Measurements from ENCODE around the gene ZFAND6. TPM values are rescaled to one million over a fixed set of nuclear protein-coding genes. Genes with fewer than 3 reads are reported as not detected.

ZFAND6 gene
- total RNA-seq, 1 donor from 2014 or later, result 80.1 TPM

- Mint-ChIP-seq H3K4me1 (ENCODE audit: low read depth, unreplicated experiment) (peaks cover 38% of the 10 kb centered on the region), H3K27me3 (ENCODE audit: unreplicated experiment) (peaks cover 3% of the 10 kb centered on the region), H3K27ac (ENCODE audit: unreplicated experiment) (no peak overlapping the region), H3K9me3 (ENCODE audit: unreplicated experiment) (peaks cover 12% of the 10 kb centered on the region), H3K4me3 (ENCODE audit: unreplicated experiment) (no peak overlapping the region), H3K36me3 (ENCODE audit: unreplicated experiment) (no peaks in the 10 kb centered on the region)
- no peak for DNase-seq
- no peak for TF ChIP-seq CTCF (IDR thresholded peaks at IDR 0.05; ENCODE audit: partially characterized antibody, unreplicated experiment)
Observed at GRCh38 chr15:80184554-80184953, 125.1 kb downstream of the ZFAND6 start.

GRCh38 chr15:80185152-80185551, 125.7 kb downstream of the ZFAND6 start:
- Mint-ChIP-seq H3K4me3 (ENCODE audit: unreplicated experiment) (no peak overlapping the region), H3K27ac (ENCODE audit: unreplicated experiment) (no peak overlapping the region), H3K4me1 (ENCODE audit: low read depth, unreplicated experiment) (peaks cover 38% of the 10 kb centered on the region), H3K27me3 (ENCODE audit: unreplicated experiment) (peaks cover 3% of the 10 kb centered on the region), H3K36me3 (ENCODE audit: unreplicated experiment) (no peaks in the 10 kb centered on the region), H3K9me3 (ENCODE audit: unreplicated experiment) (peaks cover 12% of the 10 kb centered on the region)
- TF ChIP-seq CTCF (IDR thresholded peaks at IDR 0.05; ENCODE audit: partially characterized antibody, unreplicated experiment), result no peak
- DNase-seq, result no peak

GRCh38 chr15:80186066-80186465, 126.6 kb downstream of the ZFAND6 start:
- Mint-ChIP-seq H3K4me3 (ENCODE audit: unreplicated experiment) (no peak overlapping the region), H3K4me1 (ENCODE audit: low read depth, unreplicated experiment) (peaks cover 39% of the 10 kb centered on the region), H3K9me3 (ENCODE audit: unreplicated experiment) (peaks cover 12% of the 10 kb centered on the region), H3K27ac (ENCODE audit: unreplicated experiment) (no peak overlapping the region), H3K36me3 (ENCODE audit: unreplicated experiment) (no peaks in the 10 kb centered on the region), H3K27me3 (ENCODE audit: unreplicated experiment) (peaks cover 3% of the 10 kb centered on the region)
- no peak for TF ChIP-seq CTCF (IDR thresholded peaks at IDR 0.05; ENCODE audit: partially characterized antibody, unreplicated experiment)
- no peak for DNase-seq

- Mint-ChIP-seq H3K4me3 (ENCODE audit: unreplicated experiment) (no peak overlapping the region), H3K4me1 (ENCODE audit: low read depth, unreplicated experiment) (peaks cover 39% of the 10 kb centered on the region), H3K36me3 (ENCODE audit: unreplicated experiment) (no peaks in the 10 kb centered on the region), H3K27ac (ENCODE audit: unreplicated experiment) (no peak overlapping the region), H3K9me3 (ENCODE audit: unreplicated experiment) (peaks cover 12% of the 10 kb centered on the region), H3K27me3 (ENCODE audit: unreplicated experiment) (peaks cover 3% of the 10 kb centered on the region)
- no peak for TF ChIP-seq CTCF (IDR thresholded peaks at IDR 0.05; ENCODE audit: partially characterized antibody, unreplicated experiment)
- DNase-seq, result no peak
Observed at GRCh38 chr15:80186597-80186996, 127.1 kb downstream of the ZFAND6 start.

Other genes with a start within 250 kb of the ZFAND6 start
- 3.8 TPM for gene MTHFS, start 162.7 kb upstream of the ZFAND6 start, total RNA-seq (ENCODE audit: unreplicated experiment)
- not detected for gene BCL2A1, start 88.5 kb upstream of the ZFAND6 start, total RNA-seq (ENCODE audit: unreplicated experiment)
- gene FAH, start 93.3 kb downstream of the ZFAND6 start, total RNA-seq (ENCODE audit: unreplicated experiment), result 3.7 TPM
- 0.39 TPM for gene CTXND1, start 192.5 kb downstream of the ZFAND6 start, total RNA-seq (ENCODE audit: unreplicated experiment)